GM23248 (cell line): ENCODE data around the gene PPP1R36.

Experiments used
- EZH2 ChIP-seq: fragments of 200-600 bp; sonication (generic); IDR thresholded peaks from 2 replicates; pipeline ENCODE4 v1.6.1; 2018; ENCODE audit warnings: antibody characterized with exemption, mild to moderate bottlenecking; ENCODE audit not compliant: insufficient read depth, poor library complexity, severe bottlenecking
- EZH2phosphoT487 ChIP-seq: fragments of 200-600 bp; sonication (generic); IDR thresholded peaks from 2 replicates; pipeline ENCODE4 v1.6.1; 2018; ENCODE audit warnings: antibody characterized with exemption, moderate library complexity, mild to moderate bottlenecking, low read depth; ENCODE audit not compliant: insufficient read depth

- no peak for TF ChIP-seq EZH2
- no peak for TF ChIP-seq EZH2phosphoT487
Measured at GRCh38 chr14:64508215-64508776, 41.5 kb upstream of the PPP1R36 start.
